HUES6 (cell line): ENCODE data around the gene EMSY.
A peak's percentile ranks its signal among the peaks of the same experiment; 100 is the strongest.
"Not testable (repeated sequence)": the region's sequence is repeated elsewhere in the genome, so short reads cannot be mapped to it uniquely, and the experiment has no call there.

Source experiments
- H3K27ac ChIP-seq: 2 replicates; pipeline ENCODE4 v1.7.0; 2013; ENCODE audit warnings: low read depth, mild to moderate bottlenecking, low read length, inconsistent platforms
- H3K27me3 ChIP-seq: 2 replicates; pipeline ENCODE4 v1.6.1; 2013; ENCODE audit warnings: low read length; ENCODE audit not compliant: control insufficient read depth, insufficient read depth
- H3K36me3 ChIP-seq: 2 replicates; pipeline ENCODE4 v1.6.1; 2013; ENCODE audit warnings: low read length; ENCODE audit not compliant: control insufficient read depth, insufficient read depth
- H3K4me1 ChIP-seq: 2 replicates; pipeline ENCODE4 v1.6.1; 2013; ENCODE audit warnings: low read length; ENCODE audit not compliant: control insufficient read depth, insufficient read depth
- H3K4me3 ChIP-seq: 2 replicates; pipeline ENCODE4 v1.5.1; 2013; ENCODE audit warnings: low read depth, low read length
- H3K9ac ChIP-seq: one replicate; pipeline ENCODE4 v1.6.1; 2013; ENCODE audit warnings: mild to moderate bottlenecking, low read length
- H3K9me3 ChIP-seq: 2 replicates; pipeline ENCODE4 v1.6.1; 2013; ENCODE audit warnings: low read depth, low read length; ENCODE audit not compliant: control insufficient read depth, insufficient read depth

The EMSY gene, protein sequence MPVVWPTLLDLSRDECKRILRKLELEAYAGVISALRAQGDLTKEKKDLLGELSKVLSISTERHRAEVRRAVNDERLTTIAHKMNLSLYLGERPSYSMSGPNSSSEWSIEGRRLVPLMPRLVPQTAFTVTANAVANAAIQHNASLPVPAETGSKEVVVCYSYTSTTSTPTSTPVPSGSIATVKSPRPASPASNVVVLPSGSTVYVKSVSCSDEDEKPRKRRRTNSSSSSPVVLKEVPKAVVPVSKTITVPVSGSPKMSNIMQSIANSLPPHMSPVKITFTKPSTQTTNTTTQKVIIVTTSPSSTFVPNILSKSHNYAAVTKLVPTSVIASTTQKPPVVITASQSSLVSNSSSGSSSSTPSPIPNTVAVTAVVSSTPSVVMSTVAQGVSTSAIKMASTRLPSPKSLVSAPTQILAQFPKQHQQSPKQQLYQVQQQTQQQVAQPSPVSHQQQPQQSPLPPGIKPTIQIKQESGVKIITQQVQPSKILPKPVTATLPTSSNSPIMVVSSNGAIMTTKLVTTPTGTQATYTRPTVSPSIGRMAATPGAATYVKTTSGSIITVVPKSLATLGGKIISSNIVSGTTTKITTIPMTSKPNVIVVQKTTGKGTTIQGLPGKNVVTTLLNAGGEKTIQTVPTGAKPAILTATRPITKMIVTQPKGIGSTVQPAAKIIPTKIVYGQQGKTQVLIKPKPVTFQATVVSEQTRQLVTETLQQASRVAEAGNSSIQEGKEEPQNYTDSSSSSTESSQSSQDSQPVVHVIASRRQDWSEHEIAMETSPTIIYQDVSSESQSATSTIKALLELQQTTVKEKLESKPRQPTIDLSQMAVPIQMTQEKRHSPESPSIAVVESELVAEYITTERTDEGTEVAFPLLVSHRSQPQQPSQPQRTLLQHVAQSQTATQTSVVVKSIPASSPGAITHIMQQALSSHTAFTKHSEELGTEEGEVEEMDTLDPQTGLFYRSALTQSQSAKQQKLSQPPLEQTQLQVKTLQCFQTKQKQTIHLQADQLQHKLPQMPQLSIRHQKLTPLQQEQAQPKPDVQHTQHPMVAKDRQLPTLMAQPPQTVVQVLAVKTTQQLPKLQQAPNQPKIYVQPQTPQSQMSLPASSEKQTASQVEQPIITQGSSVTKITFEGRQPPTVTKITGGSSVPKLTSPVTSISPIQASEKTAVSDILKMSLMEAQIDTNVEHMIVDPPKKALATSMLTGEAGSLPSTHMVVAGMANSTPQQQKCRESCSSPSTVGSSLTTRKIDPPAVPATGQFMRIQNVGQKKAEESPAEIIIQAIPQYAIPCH (N-terminal part only)

DNA sequence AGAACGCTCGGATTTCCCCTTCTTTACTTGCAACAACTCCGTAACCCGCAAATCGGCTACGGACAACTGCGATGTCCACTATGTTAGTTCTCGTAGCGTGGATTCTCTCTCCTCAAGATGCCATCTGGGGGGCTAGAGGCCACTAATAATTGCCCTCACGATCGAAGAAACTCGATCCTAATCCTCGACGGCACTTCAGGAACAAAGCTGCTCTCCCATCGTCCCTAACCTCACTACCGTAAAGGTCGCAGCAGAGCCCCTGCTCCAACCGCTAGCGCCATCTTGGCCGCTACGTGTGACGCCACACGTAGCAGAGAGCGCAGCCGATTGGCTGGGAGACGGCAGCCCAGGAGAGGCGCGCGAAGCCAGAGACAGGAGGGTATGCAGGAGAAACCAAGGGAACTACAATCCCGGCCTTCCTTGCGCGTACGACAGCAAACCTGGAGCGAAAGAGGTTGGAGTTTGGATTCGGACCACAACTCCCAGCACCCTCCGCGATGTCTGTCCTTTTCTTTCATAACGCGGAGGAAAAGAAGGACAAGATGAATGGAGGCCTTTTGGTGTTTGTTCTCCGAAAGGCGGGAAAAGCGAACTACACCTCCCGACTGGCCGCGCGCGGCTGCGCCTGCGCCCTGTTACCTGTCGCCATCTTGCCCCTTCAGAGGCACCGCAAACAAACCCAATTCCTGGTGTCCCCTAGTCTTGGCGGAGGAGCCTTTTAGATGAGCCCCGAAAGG is at the start of gene EMSY:
Gene EMSY (plus strand): TSS at position 635 of the 737 bp plus-strand sequence. CDS start 1,921 bp downstream, outside the sequence.
- Histone ChIP-seq H3K27ac (peak within 1 kb of the TSS; percentile 94), H3K4me1 (peaks cover 38% of the 10 kb centered on the region), H3K27me3 (no peaks in the 10 kb centered on the region), H3K9ac (peak within 1 kb of the TSS; percentile 97), H3K36me3 (peaks cover 9% of the 10 kb centered on the region; the same call in 1 of the 2 replicates), H3K9me3 (no peaks in the 10 kb centered on the region), H3K4me3 (peak within 1 kb of the TSS; percentile 89)

DNA sequence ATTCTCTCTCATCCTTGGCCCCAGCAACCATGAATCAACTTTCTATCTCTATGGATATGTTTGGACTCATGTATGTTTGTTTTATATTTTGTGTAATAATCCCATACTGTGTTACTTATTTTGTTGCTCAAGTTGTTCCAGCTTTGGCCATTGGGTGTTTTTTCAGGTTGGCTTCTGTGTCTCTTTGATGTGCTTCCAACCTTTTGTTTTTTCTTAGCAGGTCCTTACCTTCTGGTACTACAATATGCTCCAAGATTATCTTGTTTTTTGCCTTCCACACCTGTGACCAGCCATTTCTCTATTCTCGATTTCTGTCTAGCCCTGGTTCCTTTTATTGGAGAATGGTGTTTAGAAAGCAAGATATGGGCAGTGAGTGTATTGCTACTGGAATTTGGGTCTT is 49.5 kb upstream of the EMSY start:
- Histone ChIP-seq H3K4me1 (no peaks in the 10 kb centered on the region), H3K27me3 (no peaks in the 10 kb centered on the region), H3K9ac (no peak overlapping the region), H3K27ac (no peak overlapping the region), H3K36me3 (no peaks in the 10 kb centered on the region), H3K4me3 (no peak overlapping the region), H3K9me3 (no peaks in the 10 kb centered on the region)

DNA sequence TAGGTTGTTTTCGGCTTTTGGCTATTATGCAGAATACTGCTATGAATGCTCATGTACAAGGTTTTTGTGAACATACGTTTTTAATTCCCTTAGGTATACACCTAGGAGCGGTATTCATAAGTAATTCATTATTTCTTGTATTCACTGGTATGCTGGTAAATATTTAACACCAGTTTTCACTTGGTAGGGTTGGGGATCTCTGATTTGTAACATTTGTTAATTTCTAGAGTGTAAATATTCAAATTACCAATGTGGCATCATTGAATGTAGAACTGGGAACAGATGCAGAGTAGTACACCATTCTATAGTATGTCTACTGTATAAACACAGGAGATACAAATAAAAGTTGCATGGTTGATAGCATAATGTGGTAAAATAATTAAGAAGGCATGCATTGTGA is 47.4 kb upstream of the EMSY start:
- no peaks in the 10 kb centered on the region for H3K36me3 ChIP-seq
- no peaks in the 10 kb centered on the region for H3K9me3 ChIP-seq
- H3K4me1 ChIP-seq, result no peaks in the 10 kb centered on the region
- no peaks in the 10 kb centered on the region for H3K27me3 ChIP-seq
- H3K4me3 ChIP-seq, result no peak overlapping the region
- no peak overlapping the region for H3K9ac ChIP-seq
- H3K27ac ChIP-seq, result no peak overlapping the region

DNA sequence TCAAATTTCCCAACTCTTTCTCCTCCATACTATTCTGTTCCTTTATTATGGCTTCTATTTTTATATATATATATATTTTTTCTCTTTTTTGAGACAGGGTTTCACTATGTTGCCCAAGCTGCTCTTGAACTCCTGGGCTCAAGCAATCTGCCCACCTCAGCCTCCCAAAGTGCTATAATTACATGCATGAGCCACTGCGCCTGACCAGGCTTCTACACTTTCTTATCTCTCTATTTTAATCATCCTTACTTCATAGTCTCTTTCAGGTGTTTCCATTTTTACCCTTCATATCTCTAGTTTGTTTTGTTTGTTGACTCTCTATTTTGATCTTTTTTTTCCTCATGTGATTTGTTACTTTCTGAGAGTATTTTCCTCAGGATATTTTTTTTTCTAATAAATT is 43.9 kb upstream of the EMSY start:
- Histone ChIP-seq H3K9ac (no peak overlapping the region), H3K4me3 (no peak overlapping the region), H3K4me1 (no peaks in the 10 kb centered on the region)

DNA sequence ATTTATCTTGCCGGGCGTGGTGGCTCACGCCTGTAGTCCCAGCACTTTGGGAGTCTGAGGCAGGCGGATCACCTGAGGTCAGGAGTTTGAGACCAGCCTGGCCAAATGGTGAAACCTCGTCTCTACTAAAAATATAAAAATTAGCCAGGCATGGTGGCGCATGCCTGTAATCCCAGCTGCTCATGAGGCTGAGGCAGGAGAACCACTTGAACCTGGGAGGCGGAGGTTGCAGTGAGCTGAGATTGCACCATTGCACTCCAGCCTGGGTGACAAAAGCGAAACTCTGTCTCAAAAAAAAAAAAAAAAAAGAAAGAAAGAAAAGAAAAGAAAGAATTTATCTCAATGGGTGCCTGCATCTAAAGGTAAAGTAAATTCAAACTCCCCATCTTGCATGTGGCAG is 43.3 kb upstream of the EMSY start:
- not testable (repeated sequence) for H3K9ac ChIP-seq, H3K27ac ChIP-seq, H3K36me3 ChIP-seq, H3K4me3 ChIP-seq, H3K27me3 ChIP-seq, H3K4me1 ChIP-seq, H3K9me3 ChIP-seq

More for the DNA sequence above, 43.9 kb upstream of the EMSY start:
- Histone ChIP-seq H3K36me3 (no peaks in the 10 kb centered on the region), H3K9me3 (no peaks in the 10 kb centered on the region), H3K27me3 (no peaks in the 10 kb centered on the region), H3K27ac (no peak overlapping the region)

DNA sequence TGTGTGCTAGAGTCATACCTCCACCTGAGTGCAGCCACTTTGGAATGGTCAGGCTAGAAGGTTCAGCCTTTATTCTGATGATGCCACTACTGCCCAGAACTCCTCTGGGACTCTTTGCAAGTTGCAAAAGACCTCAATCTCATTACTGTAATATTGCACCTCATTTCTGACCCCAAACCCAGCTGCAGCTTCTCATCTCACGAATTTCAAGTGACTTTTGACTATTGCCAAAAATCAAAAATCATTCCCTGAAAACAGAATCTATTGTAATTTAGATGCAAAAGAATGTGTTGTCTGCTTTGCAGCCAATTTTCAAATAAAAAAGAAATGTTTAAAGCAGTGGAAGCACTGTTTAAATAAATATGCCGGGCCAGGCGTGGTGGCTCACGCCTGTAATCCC is 38.5 kb upstream of the EMSY start:
- peaks cover 2% of the 10 kb centered on the region; the same call in 1 of the 2 replicates for H3K4me1 ChIP-seq
- no peaks in the 10 kb centered on the region for H3K9me3 ChIP-seq
- H3K27ac ChIP-seq, result no peak overlapping the region
- no peak overlapping the region for H3K4me3 ChIP-seq
- no peaks in the 10 kb centered on the region for H3K27me3 ChIP-seq
- H3K9ac ChIP-seq, result no peak overlapping the region
- no peaks in the 10 kb centered on the region for H3K36me3 ChIP-seq

DNA sequence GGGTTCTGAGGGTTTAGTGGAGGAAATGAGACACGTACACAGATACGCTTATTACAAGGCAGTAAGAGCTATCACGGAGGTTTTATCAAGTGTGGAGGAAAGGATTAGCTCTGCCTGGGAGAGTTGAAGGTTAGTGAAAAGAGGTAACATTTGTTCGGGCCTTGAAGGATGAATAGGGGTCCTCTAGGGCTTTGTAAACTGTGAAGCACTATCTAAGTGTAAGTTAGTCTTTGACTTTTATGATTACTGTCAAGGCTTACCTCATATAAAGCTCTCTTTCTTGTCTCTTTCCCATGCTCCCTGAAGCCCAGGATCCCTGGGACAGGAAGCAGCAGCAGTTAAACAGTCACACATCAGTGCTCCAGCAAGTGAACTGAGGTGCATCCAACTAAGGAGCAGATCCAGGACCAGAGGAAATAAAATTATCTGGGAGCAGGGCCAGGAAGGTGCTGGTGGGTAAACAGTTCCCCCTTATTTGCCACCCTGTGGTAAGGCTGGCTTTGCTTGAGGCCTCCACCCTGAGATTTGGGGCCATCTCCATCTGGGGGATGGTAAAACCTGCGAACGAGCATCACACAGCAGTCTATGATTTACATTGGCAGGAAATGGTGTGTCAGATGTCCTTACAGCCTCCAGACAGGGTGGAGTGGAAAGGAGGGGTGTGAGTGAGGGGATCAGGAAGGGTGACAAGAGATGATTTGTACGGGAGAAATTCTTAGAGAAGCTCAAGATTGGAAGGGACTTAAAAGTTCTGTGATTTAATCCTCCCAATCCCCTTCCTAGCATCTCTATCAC is 36.5 kb upstream of the EMSY start:
- Histone ChIP-seq H3K36me3 (no peaks in the 10 kb centered on the region), H3K9me3 (no peaks in the 10 kb centered on the region), H3K4me3 (no peak overlapping the region), H3K27ac (no peak overlapping the region), H3K9ac (no peak overlapping the region), H3K4me1 (peaks cover 2% of the 10 kb centered on the region; the same call in 1 of the 2 replicates), H3K27me3 (no peaks in the 10 kb centered on the region)

DNA sequence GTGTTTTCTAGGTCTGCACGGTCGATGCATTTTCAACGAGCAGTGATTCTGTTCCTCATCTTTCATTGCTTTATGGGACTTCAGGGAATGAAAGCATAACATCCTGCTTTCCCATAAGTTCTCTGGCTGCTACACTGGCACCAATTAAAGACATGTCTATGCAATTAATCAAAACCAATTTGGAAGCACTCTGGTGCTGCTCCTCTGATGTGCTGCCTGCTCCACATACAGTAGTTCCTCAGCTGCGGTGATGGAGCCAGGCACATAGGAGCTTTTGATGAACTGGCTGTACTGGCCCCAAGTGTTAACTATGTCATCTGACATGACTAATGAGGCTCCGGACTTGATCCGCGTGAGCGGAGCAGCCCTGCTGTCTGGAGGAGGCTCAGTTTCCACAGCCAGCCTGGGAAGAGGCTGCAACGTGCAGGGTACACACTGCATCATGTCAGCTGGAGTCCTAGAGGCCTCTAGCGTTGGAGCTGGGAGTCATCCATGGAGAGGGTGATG is 33.9 kb upstream of the EMSY start:
- H3K27me3 ChIP-seq, result no peaks in the 10 kb centered on the region
- H3K9ac ChIP-seq, result no peak overlapping the region
- H3K4me1 ChIP-seq, result peaks cover 2% of the 10 kb centered on the region; the same call in 1 of the 2 replicates
- H3K4me3 ChIP-seq, result no peak overlapping the region
- H3K27ac ChIP-seq, result no peak overlapping the region
- H3K9me3 ChIP-seq, result no peaks in the 10 kb centered on the region
- no peaks in the 10 kb centered on the region for H3K36me3 ChIP-seq

DNA sequence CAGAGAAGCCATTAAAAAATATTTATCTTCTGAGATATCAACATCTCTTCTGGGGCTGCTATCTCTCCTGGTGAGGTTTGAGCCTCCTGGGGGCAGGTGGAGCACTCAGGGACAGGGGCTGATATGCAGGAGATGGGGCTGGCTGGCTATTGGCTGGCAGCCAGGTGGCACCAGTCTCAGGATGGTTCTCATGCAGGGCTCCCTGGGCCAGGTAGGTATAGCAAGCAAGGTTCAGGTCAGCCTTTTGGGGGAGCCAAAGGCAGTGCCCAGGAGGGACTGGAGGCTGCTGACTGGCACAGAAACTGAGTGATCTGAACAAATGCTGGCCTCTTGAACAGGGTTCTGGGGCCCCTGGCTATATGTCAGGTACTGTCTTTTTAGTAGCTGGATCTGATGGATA is 29.7 kb upstream of the EMSY start:
- Histone ChIP-seq H3K4me1 (no peaks in the 10 kb centered on the region), H3K9ac (no peak overlapping the region), H3K9me3 (no peaks in the 10 kb centered on the region), H3K36me3 (no peaks in the 10 kb centered on the region), H3K27me3 (no peaks in the 10 kb centered on the region), H3K27ac (no peak overlapping the region), H3K4me3 (no peak overlapping the region)
